Mesangial cell (primary cell): ENCODE measurements around the gene SNTN. TPM values are rescaled to one million over a fixed set of nuclear protein-coding genes. Genes with fewer than 3 reads are reported as not detected.

Experiments used
- total RNA-seq: library from RNA; depleted of rRNA; stranded (reverse); fragments of >200 nt; gene quantifications from 2 replicates; pipeline ENCODE4 v1.2.3, GENCODE V29; 2015

SNTN gene
- not detected in 2 replicates for total RNA-seq

DNA sequence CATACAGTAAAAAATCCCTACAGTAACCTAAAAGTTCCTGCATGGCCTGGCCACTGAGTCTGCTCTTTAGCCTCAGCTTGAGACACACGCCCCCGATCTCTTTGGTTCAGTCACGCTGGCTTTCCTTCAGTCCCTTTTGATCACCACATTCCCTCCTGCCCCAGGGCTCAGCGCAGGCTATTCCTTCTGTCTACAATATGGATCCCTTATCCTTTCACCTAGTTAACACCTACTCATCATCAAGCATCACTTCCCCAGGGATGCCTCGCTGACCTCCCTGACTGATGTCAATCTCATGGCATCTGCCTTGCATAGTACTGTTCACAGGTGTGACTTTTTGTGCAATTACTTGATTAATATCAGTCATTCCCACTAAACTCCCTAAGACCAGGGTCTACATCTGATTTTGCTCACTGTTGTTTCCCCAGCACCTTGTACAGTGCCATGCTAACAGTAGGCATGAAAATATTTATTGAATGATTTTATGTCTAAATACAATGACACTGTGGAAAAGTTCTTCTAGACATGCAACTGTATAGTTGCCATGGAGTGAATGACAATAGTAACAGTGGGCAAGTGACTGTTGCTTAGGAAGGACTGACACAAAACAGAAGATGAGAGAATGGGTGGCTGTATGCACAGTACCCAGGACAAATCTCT is at the start of gene SNTN:
SNTN (plus strand) TSS at position 610 of the 660 bp plus-strand sequence; CDS start at position 623, 13 bp downstream.

Other genes with a start within 250 kb of the SNTN start
- gene C3orf49, start 166.6 kb downstream of the SNTN start, total RNA-seq = not detected in 2 replicates
- gene THOC7, start 211.1 kb downstream of the SNTN start, total RNA-seq = 21.0 and 40.6 TPM in 2 replicates
- 4.7 and 8.1 TPM in 2 replicates for gene ATXN7, start 211.2 kb downstream of the SNTN start, total RNA-seq